NCI-H748 treated with DMSO at 0.1 percent for 48 hours (cell line): ENCODE data around the gene PRXL2A.
"Not testable (repeated sequence)": the region's sequence is repeated elsewhere in the genome, so short reads cannot be mapped to it uniquely, and the experiment has no call there.

ENCODE experiments used
- DNase-seq: peaks from one replicate; lab custom pipeline; 2025; lab: John Stamatoyannopoulos, UW

Gene PRXL2A

GRCh38 chr10:80475641-80476040 lies 67.3 kb downstream of the PRXL2A start:
- DNase-seq, result not testable (repeated sequence)

- DNase-seq, result no peak
Observed at GRCh38 chr10:80476685-80477084, 68.3 kb downstream of the PRXL2A start.

GRCh38 chr10:80477813-80478212 lies 69.5 kb downstream of the PRXL2A start:
- DNase-seq, result no peak

- not testable (repeated sequence) for DNase-seq
Observed at GRCh38 chr10:80480373-80480772, 72.0 kb downstream of the PRXL2A start.

GRCh38 chr10:80480852-80481251 lies 72.5 kb downstream of the PRXL2A start:
- DNase-seq, result no peak

- no peak for DNase-seq
Observed at GRCh38 chr10:80484243-80484642, 75.9 kb downstream of the PRXL2A start.

- DNase-seq, result no peak
Observed at GRCh38 chr10:80484676-80485075, 76.3 kb downstream of the PRXL2A start.

GRCh38 chr10:80485076-80485945 lies 77.0 kb downstream of the PRXL2A start:
- DNase-seq, result no peak

GRCh38 chr10:80485946-80486764 lies 77.8 kb downstream of the PRXL2A start:
- DNase-seq, result no peak
